Hypothalamus (tissue), 51 donors: ENCODE data around the gene DTNB.

Experiments used
- DNase-seq, 51 donors: peaks; one replicate each; lab custom pipeline; 2025; lab: John Stamatoyannopoulos, UW

The DTNB gene

DNA sequence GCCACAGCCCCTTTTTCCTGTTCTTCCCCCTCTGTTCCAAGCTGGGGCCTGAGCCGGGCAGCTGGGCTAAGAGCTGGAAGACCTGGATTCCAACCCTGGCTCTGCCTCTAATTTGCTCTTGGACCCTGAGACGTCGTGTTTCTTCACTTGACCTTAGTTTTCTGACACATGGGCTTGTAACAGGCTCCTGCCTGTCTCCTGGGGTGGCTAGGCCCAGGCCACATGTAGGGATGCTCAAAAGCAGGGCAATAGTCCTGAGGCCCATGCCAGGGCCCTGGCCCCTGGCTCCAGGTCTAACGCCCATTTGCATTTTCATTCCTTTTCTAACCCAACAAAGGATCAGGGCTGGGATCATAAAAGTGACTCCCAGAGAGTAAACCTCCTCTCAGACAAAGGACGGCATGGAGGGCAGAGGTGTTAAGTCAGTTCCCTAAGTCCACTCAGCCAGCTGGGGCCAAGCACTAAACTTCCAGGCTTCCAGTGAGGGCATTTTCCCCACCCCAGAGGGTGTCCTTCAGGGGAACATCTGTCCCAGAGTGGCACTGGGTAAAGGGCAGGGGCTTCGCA, 315.0 kb downstream of the DTNB start:
- DNase-seq = no peak

DNA sequence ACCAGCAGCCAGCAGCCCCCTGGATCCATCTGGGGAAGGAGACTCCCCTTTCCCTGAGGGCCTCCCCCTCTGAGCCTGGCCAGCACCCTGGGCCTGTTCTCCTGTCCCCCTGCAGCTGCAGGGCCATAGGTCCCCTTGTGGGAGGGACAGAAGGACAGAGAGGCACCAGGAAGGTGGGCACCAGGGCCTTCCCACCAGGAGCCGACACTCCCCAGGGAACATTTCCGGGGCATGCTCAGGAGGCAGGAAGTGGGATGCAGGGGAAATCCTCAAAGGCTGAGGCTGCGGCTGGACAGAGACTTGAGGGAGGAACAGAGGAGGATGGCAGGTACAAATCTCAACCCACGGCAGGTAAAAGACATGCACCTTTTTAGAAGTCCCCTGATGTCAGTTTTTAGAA, 317.3 kb downstream of the DTNB start:
- no peak for DNase-seq

DNA sequence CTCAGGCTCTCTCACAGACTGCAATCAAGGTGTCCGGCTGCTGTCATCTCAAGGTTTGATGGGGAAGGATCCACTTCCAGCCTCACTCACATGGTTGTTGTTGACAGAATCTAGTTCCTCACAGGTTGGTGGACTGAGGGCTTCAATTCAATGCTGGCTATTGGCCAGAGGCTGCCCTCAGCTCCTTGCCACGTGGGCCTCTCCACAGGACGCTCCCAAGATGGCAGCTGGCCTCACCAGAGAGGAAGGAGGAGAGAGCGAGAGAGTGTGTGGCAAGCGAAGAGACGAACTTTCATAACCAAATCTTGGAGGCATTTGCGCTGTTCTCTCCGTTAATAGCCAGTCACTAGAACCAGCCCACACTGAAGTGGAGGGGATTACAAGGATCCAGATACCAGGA, 318.1 kb downstream of the DTNB start:
- DNase-seq = no peak

DNA sequence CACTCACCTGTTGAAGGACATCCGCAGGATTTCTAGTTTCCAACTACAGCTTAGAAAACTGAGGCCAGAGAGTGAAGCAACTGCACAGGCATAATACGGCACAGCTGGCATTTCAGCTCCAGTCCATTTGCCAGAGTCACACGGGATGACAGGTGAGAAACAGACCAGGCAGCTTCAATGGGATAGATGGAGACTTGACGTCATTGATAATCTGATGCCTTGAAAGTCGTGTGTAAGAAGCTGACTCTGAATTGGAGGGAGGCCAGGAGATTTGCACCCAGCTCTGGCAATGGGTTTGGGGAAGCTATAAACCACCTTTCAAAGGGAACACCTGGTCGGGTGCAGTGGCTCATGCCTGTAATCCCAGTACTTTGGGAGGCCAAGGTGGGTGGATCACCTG, 319.3 kb downstream of the DTNB start:
- DNase-seq = no peak

DNA sequence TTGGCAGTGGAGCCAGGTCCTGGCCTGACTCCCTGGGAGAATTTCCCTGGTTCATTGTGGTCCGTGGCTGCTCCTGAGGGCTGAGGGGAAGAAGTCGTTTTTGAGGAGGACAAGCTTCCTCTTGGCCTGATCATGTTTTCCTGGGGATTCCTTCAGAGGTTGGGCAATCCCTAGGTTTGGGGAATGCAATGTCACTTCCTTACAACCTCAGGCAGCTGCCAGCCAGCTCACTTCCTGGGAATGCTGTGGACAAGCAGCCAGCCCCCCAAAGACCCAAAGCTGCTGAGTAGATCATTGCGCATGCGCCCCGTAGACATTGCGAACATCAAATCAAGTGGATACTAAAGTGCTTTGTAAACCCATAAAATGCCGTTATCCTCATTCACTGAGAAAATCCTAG, 324.0 kb downstream of the DTNB start:
- peak in 2 of 51 donors; percentile 21 to 24 for DNase-seq

DNA sequence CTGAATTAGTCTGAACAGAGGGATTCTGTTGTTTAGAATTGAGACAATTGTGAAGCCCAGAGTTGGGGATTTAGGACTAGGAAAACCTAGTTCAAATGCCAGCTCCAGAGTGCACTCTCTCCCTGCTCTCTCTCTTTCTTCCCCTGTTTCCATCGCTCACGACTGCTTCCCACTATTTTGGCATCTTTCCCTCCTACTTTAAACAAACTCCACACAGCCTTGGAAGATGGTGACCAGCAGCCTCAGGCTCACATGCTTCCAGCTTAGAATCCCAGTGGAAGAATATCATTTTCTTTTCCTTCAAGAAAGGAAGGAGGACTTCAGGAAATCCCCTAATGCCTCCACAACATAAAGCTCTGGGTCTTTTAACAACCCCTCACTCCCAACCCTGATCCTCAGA, 325.5 kb downstream of the DTNB start:
- no peak for DNase-seq

DNA sequence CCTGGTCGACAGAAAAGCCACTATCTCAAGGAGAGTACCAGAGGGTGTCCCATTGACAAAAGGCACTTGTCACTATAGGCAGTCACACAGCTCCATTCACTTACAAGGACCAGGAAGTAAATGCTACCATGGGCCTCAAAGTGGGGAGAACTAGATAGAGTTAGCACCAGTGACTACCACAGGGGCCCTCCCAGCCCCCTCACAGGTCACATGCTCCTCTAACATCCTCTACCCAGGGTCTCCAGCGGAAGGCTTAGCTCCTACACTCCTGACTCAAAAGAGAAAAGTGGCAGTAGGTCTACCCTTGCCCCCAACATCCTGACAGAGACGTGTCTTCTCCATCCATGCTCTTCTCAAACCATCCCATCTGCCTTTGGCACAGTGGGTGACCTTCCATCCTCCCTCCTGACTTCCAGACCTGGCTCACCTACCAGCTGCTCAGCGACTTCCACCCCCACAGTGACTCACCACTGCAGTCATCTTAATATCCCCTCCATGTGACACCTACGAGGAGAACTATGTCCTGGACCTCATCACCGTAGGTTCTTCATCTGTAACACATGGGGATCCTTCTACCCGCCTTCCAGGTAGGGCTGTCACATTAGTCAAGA, 326.1 kb downstream of the DTNB start:
- DNase-seq = no peak

DNA sequence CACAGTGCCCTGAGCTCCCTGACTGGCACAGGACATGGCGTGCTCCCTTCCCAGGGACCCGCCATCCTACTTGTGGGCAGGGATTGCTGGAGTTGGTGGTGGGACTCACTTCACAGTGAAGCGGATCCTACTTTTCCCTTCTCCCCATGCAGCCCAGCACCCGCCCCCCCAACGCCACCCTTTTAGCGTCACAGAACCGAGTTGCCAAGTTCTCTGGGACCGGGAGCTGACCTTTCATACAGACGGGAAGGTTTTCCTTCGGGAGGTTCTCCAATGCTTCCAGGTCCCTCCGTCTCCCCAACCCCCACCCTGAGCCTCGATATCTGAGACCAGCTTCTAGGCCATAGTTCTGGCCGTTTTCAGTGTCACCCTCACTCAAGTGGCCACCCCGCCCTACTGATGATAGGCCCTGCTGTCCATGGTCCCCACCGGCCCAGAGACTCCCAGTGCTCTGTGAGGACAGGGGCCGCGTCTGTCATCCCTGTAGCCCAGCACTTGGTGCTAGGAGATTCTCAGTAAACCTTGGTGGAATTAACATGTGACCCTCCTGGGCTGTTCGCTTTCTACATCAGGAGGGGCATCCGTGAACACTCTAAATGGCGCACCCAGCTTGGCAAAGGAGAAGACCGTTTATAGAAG, 330.1 kb downstream of the DTNB start:
- no peak for DNase-seq

DNA sequence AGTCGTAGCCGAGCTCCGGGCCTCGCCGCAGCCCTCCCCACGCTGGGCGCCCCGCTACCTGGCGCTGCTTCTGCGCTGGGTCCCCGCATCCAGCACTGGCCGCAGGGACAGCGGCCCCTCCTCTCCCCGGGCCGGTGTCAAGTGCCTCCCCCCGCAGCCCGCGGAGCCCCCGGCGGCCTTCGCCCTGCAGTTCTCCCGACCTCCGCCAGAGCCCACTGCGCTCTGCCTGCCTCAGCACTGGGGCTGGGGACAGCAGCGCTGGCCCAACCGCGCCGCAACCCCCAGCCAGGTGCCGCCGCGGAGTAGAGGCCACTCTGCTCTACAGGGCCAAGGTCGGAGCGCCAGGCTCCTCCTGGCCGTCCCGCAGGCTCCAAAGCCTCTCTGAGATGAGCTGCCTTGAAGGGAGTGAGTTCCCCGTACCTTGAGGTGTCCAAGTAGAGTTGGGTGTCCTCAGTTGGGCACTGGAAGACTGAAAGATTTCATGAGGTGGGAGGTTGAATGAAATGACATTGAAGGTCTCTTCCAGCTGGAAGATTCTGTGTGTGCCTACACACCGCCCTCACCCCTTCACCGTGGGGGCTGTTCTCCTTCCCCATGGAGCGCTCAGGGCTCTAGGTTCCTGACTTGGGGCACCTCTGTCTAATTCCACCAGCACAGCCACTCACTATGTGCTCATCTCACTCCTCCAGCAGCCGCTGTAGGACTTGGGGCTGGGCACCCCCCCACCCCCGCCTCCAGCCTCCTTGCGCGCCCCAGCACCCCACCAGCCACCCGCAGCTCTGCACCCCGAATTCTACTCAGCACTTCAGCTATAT, 330.8 kb downstream of the DTNB start:
- DNase-seq = peak in 47 of 51 donors; percentile 22 to 87 (median 74)

DNA sequence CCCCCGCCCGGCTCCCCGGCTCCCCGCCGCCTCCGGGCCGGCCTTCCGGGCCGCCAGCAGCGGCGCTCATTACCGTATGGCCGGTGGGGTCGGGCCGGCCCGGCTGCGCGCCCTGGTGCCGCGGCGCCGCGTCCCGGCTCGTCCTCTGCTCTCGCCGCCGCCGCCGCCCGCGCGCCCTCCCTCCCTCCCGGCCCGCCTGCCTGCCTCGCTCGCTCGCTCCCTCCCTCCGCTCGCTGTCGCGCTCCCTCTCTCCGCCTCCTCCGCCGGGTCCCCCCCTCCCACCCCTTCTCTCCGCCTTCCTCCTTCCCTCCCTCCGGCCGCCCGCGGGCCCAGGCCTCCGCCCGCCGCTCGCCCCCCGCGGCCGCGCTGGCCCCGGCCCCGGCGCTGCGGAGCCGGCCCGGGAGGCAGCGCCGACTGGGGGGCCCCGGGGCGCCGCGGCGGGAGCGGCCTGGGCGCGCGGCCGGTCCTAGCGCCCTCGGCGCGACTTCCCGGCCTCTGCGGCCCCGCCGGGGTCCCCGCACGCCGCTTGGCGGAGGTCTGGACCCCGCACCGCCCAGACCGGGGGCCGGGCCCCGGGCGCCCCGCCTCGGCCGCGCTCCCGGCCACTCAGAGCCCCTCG, 331.5 kb downstream of the DTNB start, which contains the start of gene DNMT3A:
Gene DNMT3A (minus strand): TSS at position 173 of the 619 bp plus-strand sequence. CDS start 27,941 bp downstream, outside the sequence.
- DNase-seq = peak in 42 of 51 donors; percentile 24 to 86 (median 70)

DNA sequence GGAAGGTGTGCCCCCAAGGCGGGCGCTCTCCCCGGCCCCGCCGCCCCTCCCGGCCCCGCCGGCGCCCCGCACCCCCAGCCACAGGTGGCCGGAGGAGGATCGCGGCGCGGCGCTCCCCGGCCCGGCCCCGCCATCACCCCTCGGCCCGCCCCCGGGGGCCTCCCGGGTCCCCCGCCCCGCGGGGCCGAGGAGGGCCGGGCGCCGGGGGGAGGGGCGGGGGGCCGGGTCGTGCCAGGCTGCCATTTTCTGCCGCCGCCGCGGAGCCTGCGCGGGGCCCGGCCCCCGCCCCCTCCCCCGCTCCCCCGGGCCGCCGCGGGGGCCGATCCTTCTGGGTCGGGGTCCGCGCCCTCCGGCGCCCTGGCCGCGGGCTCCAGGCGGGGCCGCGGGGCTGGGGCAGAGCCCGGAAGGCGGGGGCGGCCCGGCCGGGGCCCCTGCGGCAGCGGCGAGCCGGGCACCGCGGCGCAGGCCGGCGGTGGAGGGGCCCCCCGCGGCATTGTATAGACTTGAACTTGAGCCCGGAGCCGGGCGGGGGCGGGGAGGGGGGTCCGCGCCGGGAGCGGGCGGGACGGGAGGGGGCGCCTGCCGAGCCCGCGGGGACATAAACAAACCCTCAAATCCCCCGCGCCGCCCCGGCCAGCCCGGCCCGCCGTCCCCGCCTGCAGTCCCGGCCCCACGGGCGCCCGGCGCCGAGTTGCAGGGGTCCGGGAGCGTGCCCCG, 332.2 kb downstream of the DTNB start:
- peak in 31 of 51 donors; percentile 20 to 77 (median 52) for DNase-seq

DNA sequence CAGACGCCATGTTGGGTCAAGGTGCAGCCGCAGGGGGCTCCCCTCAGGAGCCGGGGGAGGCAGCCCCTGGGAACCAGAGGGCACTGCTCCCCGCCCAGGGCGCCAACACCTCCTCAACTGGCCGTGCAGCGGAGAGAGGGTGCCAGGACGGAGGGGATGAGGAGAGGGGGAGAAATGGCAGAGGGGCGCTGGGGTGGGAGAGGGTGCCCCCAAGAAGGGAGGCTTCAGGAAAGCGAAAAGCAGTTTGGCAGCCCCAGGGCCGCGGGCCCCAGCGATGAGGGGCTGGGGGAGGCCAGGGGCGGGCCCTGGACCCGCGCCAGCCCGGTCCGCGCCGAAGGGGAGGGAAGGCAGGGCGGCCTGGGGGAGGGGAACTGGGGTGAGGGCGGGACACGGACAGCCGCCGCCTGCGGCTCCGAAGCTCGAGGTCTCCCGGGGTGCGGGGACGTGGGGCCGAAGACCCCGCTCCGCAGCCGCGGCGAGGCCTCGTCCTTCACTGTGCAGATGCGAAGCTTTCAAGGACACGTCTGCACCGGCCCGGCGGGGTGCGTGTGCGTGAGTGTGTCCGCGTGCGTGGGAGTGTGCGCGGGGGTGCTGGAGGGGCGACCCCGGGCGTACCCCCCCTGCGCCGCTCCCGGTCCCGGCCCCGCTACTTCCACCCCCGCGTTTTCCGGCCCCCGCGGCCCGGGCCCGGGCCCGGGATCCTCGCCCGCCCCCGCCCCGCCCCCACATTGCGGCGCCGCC, 333.0 kb downstream of the DTNB start:
- DNase-seq = peak in 17 of 51 donors; percentile 15 to 54 (median 36)

DNA sequence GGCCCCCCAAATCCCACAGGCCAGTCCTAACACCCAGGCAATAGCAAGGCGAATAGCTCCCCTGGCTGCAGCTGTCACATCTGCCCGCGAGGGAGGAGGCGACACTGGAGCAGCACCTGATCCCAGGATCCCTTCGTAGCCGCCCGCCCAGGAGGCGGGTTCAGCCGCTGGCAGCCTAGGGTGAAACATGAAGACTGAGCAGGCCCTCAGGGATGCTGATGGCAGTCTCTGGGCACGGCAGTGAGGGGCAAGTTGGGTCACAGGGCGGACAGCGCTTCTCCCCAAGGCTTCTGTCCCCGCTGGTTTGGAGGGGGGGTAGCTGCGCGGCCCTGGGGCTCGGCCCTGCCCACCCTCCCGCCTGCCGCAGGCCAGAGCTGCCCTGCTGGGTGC, 333.6 kb downstream of the DTNB start:
- DNase-seq = peak in 21 of 51 donors; percentile 19 to 49 (median 36)

DNA sequence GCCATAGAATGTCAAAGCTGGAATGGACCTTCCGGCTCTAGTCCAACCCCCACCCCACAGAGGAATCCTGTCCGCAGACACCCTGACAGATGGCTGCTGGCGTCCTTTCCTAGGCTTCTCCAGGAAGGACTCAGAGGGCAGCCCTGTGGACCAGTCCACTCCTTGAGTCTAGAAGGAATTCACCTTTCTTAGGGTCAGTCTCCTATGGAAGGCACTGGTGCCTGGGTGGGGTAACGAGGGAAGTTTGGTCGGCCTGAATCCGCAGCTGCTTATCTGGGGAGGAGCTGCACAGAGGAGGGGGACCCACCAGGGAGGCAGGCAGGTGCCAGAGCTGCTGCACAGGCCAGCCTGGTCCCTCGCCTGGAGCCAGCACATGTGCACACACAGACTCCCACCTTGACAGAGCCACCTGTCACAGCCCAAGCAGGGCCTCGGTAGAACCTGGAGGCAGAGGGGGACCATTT, 334.1 kb downstream of the DTNB start:
- no peak for DNase-seq

DNA sequence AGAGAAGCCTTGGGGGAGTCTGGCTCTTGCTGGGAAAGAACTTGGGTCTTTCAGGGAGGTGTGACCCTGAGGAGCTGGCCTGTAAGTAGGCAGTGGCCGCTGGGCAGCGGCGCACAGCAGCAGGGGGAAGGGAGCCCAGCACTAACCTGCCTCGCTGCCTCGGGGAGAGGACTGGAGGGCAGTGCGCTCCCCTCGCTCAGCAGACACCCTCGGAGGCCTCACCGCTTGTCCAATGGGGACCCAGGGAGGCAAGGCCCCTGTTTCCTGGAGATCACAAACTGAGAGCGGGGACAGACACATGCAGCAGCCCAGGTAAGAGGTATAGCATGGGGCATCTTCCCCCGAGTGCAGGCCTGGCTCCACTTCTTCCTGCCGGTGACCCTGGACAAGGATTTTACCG, 335.0 kb downstream of the DTNB start:
- no peak for DNase-seq

DNA sequence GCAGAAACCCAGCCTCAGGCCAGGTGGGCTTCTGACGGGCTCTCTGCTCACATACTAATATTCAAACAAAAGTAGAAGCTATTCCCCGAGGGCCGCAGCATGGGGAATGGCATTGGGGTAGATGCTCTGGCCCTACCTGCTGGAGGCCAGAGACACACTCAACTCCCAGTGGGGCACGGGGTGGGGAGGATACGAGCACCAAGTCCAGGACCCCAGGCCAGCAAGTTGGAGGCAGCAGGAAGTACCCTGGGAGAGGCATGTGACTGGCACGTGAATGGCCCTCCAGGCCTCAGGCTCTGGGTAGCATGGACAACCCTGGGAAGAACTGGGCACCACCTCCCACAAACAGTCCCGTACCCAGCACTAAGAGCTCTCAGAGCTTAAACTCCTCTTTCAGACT, 335.5 kb downstream of the DTNB start:
- DNase-seq = peak in 1 of 51 donors; percentile 7

DNA sequence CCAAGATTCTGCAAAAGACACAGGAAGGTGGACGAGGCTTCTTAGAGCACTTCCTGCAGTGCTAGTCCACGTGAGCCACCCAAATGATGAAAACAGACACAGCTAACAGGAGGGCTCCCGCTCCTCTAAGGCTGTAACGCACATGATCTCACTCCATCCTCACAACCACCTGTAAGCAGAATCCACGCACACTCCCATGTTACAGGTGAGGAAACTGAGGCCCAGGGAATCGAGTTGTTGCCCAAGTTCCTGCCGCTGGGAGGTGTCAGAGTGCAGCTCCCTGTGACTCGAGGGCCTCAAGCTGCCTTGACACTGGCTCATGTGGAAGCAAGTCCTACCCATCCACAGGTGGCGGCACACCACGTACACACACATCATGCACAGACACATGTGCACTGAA, 336.1 kb downstream of the DTNB start:
- peak in 2 of 51 donors; percentile 25 to 30 for DNase-seq

DNA sequence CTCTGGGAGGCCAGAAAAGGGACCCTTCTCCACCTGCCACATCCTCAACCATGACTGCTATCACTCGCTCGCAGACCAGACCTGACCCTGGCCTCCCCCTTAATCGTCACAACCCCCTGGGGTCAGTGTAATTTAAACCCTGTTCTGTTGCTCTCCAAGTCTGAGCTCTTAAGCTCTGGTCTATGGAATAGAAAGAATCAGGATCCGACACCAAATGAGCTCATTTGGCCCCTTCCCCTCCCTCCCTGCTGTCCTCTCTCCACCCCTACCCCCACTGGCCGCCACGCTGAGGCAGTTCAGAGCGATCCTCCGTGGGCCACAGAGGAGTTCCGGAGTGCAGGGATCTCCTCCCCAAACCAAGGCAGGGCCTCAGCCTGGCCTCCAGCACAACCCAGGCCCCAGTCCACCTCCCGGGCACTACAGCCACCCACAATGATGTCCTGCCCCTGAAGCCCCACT, 337.0 kb downstream of the DTNB start:
- no peak for DNase-seq

DNA sequence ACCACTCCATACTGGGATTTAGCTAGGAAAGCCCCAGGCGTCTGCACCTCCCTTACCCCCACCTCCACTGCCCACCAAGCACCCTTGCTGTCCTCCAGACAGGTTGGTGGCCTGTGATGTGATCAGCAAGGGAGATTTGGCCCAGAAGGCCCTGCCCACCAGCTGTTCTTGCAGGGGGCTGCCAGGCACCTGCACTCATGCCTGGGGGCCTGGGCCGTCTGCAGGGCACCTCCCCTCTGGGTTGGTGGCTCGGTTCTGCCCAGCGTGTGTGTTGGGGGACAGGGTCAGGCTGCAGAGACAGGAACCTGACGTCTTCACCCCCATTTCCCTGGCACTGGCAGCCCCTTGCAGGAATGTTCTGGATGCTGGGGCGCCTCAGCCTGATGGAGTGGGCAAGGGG, 337.4 kb downstream of the DTNB start:
- no peak for DNase-seq
